ENCODE data around the gene ZMIZ1.
A peak's percentile ranks its signal among the peaks of the same experiment; 100 is the strongest.

Gene ZMIZ1

DNA sequence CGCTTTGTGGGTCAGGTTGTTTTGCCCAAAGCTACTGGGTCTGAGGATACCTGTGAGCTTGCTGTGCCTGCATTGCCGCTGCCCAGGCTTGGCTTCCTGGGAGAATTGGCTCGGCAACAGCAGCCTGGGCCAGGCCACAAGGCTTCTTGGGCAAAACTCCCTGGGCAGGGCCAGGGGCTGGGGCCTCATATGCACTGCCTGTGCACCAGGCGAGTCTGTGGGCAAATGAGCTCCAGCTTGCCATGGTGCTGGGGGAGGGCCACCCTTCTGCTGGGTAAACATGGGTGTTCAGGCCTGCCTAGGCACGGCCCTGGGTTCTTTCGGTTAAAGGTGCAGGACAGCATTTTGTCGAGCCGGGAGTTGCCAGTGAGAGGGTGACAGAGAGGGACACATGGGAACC is 19.4 kb downstream of the ZMIZ1 start:
- Histone ChIP-seq H3K4me3 (ENCODE audit: low read depth in 1 of 5, low read length in 5 of 5) (peak overlapping the region in 1 of 5 donors; percentile 36), H3K27me3 (ENCODE audit: control insufficient read depth in 5 of 5, insufficient read depth in 4 of 5, low read length in 5 of 5) (no peaks in the 10 kb centered on the region), H3K9ac (ENCODE audit: low read length in 5 of 5) (peak overlapping the region in 1 of 5 donors; percentile 44), H3K9me3 (ENCODE audit: control insufficient read depth in 5 of 5, low read length in 5 of 5) (no peaks in the 10 kb centered on the region), H3K36me3 (ENCODE audit: control insufficient read depth in 5 of 5, insufficient read depth in 5 of 5, low read length in 5 of 5) (peaks cover 0 to 7% (median 2%) of the 10 kb centered on the region in 5 donors), H3K27ac (ENCODE audit: low read depth, low read length) (peak overlapping the region; percentile 57), H3K4me1 (ENCODE audit: control insufficient read depth in 5 of 5, insufficient read depth in 5 of 5, low read length in 5 of 5) (peaks cover 32 to 93% (median 91%) of the 10 kb centered on the region in 5 donors)

DNA sequence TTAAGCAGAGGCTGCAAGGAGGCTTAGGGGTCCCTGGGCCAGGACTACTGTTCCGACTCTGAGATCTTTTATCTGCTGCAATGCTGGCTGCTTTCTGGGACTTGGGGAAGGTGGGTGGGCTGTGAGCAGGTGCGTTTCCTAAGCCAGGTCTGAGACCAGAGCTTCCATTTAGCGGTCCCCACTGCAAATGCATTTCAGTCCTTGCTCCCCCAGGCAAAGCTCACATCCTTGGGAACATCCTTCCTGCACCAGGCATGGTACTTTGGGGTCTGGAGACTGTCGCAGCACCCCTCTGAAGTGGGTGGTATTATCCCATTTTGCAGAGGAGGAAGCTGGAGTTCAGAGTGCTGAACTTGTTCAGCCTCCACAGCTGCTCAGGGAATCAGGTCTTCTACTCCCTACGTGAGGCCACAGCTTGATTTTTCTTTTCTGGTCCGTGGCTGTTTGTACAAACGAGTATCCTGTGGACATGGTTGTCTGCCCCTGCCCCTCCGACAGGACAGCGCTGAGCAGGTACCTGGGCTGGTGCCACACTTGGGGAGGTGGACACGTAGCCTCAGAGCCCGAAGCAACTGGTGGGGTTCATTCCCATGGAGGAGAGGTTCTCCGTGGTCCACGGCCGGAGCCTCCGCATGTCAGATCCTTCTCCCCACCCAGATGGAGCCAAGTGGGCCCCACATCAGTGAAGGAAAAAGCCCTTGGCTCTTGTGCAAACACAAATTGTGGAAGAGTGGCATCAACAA is 20.0 kb downstream of the ZMIZ1 start:
- Histone ChIP-seq H3K36me3 (ENCODE audit: control insufficient read depth in 5 of 5, insufficient read depth in 5 of 5, low read length in 5 of 5) (peaks cover 0 to 7% (median 2%) of the 10 kb centered on the region in 5 donors), H3K4me1 (ENCODE audit: control insufficient read depth in 5 of 5, insufficient read depth in 5 of 5, low read length in 5 of 5) (peaks cover 29 to 92% (median 90%) of the 10 kb centered on the region in 5 donors), H3K4me3 (ENCODE audit: low read depth in 1 of 5, low read length in 5 of 5) (no peak overlapping the region), H3K27me3 (ENCODE audit: control insufficient read depth in 5 of 5, insufficient read depth in 4 of 5, low read length in 5 of 5) (no peaks in the 10 kb centered on the region), H3K9ac (ENCODE audit: low read length in 5 of 5) (peak overlapping the region in 1 of 5 donors; percentile 44), H3K9me3 (ENCODE audit: control insufficient read depth in 5 of 5, low read length in 5 of 5) (no peaks in the 10 kb centered on the region), H3K27ac (ENCODE audit: low read depth, low read length) (no peak overlapping the region)

DNA sequence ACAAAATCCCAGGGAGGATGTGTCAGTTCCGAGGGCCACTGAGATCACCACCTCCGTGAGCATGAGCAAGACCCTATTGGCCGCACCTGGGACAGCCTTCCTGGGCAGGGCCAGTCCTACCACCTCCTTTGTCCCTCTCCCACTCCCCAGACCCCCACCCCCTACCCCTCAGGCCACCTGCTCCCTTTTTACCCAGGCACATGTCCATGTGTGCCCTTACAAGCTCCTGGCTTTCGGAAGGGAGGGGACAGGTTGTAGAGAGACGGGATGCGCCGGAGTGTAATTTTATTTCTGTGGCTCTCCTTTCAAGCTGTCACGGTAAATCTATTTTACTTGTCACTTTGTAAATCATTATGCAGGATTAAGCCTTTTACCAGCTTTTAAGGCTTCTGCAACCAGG is 20.9 kb downstream of the ZMIZ1 start:
- no peak overlapping the region for H3K27ac ChIP-seq (ENCODE audit: low read depth, low read length)
- peak overlapping the region in 2 of 5 donors; percentile 17 to 26 for H3K9ac ChIP-seq (ENCODE audit: low read length in 5 of 5)
- H3K9me3 ChIP-seq (ENCODE audit: control insufficient read depth in 5 of 5, low read length in 5 of 5), result no peaks in the 10 kb centered on the region
- H3K27me3 ChIP-seq (ENCODE audit: control insufficient read depth in 5 of 5, insufficient read depth in 4 of 5, low read length in 5 of 5), result no peaks in the 10 kb centered on the region
- peaks cover 0 to 7% (median 2%) of the 10 kb centered on the region in 5 donors for H3K36me3 ChIP-seq (ENCODE audit: control insufficient read depth in 5 of 5, insufficient read depth in 5 of 5, low read length in 5 of 5)
- peaks cover 33 to 92% (median 90%) of the 10 kb centered on the region in 5 donors for H3K4me1 ChIP-seq (ENCODE audit: control insufficient read depth in 5 of 5, insufficient read depth in 5 of 5, low read length in 5 of 5)
- H3K4me3 ChIP-seq (ENCODE audit: low read depth in 1 of 5, low read length in 5 of 5), result no peak overlapping the region

DNA sequence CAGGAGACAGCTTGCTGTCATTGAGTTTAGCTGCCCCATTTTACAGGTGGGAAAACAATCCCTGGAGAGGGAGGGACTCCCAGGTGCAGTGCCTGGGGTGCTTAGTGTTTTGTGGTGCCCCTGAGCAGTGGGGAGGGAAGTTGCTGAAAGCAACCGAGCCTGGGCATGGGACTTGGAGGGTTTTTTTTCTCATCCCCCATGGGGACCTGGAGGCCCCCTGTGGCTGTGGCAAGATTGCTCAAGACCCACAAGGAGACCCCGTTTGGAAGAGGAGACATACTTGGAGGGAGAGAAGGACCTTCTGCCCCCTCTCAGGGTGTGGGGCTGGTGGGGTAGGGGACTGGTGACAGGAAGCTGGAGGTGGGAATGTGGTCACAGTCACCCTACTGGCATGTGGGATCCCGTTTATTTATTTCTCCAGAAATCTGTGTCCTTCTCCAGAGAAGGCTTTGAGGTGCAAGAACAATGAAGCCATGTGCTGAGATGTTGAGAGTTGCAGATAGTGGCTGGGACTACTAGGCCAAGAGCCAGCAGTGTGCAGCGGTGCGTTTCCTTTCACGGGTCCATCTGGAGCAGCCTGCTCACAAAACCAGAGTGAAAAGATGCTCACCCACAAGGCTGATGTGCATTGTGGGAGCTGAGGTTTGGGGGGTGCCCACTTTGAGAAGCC is 21.5 kb downstream of the ZMIZ1 start:
- Histone ChIP-seq H3K36me3 (ENCODE audit: control insufficient read depth in 5 of 5, insufficient read depth in 5 of 5, low read length in 5 of 5) (peaks cover 0 to 7% (median 2%) of the 10 kb centered on the region in 5 donors), H3K9ac (ENCODE audit: low read length in 5 of 5) (peak overlapping the region in 2 of 5 donors; percentile 12 to 26), H3K27ac (ENCODE audit: low read depth, low read length) (no peak overlapping the region), H3K9me3 (ENCODE audit: control insufficient read depth in 5 of 5, low read length in 5 of 5) (no peaks in the 10 kb centered on the region), H3K4me3 (ENCODE audit: low read depth in 1 of 5, low read length in 5 of 5) (no peak overlapping the region), H3K4me1 (ENCODE audit: control insufficient read depth in 5 of 5, insufficient read depth in 5 of 5, low read length in 5 of 5) (peaks cover 33 to 92% (median 90%) of the 10 kb centered on the region in 5 donors), H3K27me3 (ENCODE audit: control insufficient read depth in 5 of 5, insufficient read depth in 4 of 5, low read length in 5 of 5) (no peaks in the 10 kb centered on the region)

DNA sequence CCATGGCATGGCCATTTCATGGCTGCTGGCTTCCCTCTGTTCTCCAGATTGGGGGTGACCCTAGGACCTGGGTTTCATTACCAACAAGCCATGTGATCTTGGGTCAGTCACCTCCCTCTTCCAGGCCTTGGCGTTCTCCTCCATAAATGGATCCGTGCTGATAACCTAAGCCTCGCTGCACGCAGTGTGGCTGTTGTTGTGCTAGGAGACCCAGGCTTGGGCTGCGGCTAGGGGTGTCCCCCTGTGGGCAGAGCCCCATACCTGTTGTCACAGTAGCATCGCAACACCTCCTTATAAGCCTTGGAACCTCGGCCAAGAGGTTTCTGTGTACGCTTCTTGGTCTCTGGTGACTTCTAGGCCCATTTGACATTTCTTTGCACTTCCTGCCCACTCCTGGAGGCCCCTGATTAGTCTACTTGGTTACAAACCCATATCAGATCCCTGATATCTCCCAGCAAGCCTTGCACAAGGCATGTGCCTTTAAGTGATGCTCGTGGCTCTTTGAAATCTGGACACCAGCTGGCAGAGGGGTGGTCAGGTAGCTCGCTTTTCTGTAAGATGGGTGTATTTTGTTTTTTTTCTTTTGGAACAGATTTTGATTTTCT is 23.6 kb downstream of the ZMIZ1 start:
- Histone ChIP-seq H3K4me1 (ENCODE audit: control insufficient read depth in 5 of 5, insufficient read depth in 5 of 5, low read length in 5 of 5) (peaks cover 33 to 93% (median 91%) of the 10 kb centered on the region in 5 donors), H3K9ac (ENCODE audit: low read length in 5 of 5) (peak overlapping the region in 2 of 5 donors; percentile 22 to 27), H3K27ac (ENCODE audit: low read depth, low read length) (peak overlapping the region; percentile 40)

DNA sequence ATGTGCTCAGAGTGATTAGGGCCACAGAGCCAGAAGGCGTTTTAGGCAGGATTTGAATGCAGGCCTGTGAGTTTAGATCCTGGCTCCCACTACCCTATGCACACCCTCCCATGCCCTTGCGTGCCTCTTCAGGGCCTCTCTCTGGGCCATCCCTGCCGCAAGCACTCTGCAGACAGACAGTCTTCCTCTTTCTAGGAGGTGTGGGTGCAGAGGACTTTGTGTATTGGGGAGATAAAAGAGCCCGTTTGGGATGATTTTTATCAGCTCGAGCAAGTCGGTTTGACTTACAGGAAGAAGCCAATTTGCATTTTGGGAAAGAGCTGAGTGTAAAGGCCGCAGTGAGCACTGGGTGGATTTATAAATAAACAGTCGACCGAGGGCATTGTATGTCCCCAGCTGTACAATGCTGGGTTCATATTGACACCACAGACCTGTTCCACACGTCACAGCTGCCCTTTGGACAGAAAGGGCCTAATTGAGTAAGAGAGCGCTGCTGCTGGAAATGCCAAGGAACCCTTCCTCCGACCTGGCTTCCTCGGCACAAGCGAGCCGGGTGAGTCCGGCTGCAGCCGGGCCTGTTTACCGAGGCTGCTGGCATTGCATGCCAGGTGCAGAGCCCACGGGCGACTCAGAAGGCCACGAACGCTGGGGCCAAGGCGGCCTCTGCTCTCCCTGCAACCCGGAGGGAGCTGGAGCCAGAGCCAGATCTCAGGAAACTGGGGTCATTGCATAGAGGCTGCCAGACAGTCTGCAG is 25.1 kb downstream of the ZMIZ1 start:
- H3K9me3 ChIP-seq (ENCODE audit: control insufficient read depth in 5 of 5, low read length in 5 of 5), result no peaks in the 10 kb centered on the region
- peak overlapping the region; percentile 80 for H3K27ac ChIP-seq (ENCODE audit: low read depth, low read length)
- H3K4me1 ChIP-seq (ENCODE audit: control insufficient read depth in 5 of 5, insufficient read depth in 5 of 5, low read length in 5 of 5), result peaks cover 28 to 92% (median 91%) of the 10 kb centered on the region in 5 donors
- peaks cover 0 to 8% (median 5%) of the 10 kb centered on the region in 5 donors for H3K36me3 ChIP-seq (ENCODE audit: control insufficient read depth in 5 of 5, insufficient read depth in 5 of 5, low read length in 5 of 5)
- H3K9ac ChIP-seq (ENCODE audit: low read length in 5 of 5), result peak overlapping the region in 3 of 5 donors; percentile 3 to 67 (median 3)
- peak overlapping the region in 3 of 5 donors; percentile 5 to 45 (median 37) for H3K4me3 ChIP-seq (ENCODE audit: low read depth in 1 of 5, low read length in 5 of 5)
- no peaks in the 10 kb centered on the region for H3K27me3 ChIP-seq (ENCODE audit: control insufficient read depth in 5 of 5, insufficient read depth in 4 of 5, low read length in 5 of 5)

More for the DNA sequence above, 23.6 kb downstream of the ZMIZ1 start:
- Histone ChIP-seq H3K36me3 (ENCODE audit: control insufficient read depth in 5 of 5, insufficient read depth in 5 of 5, low read length in 5 of 5) (peaks cover 0 to 7% (median 3%) of the 10 kb centered on the region in 5 donors), H3K4me3 (ENCODE audit: low read depth in 1 of 5, low read length in 5 of 5) (no peak overlapping the region), H3K27me3 (ENCODE audit: control insufficient read depth in 5 of 5, insufficient read depth in 4 of 5, low read length in 5 of 5) (no peaks in the 10 kb centered on the region), H3K9me3 (ENCODE audit: control insufficient read depth in 5 of 5, low read length in 5 of 5) (no peaks in the 10 kb centered on the region)

DNA sequence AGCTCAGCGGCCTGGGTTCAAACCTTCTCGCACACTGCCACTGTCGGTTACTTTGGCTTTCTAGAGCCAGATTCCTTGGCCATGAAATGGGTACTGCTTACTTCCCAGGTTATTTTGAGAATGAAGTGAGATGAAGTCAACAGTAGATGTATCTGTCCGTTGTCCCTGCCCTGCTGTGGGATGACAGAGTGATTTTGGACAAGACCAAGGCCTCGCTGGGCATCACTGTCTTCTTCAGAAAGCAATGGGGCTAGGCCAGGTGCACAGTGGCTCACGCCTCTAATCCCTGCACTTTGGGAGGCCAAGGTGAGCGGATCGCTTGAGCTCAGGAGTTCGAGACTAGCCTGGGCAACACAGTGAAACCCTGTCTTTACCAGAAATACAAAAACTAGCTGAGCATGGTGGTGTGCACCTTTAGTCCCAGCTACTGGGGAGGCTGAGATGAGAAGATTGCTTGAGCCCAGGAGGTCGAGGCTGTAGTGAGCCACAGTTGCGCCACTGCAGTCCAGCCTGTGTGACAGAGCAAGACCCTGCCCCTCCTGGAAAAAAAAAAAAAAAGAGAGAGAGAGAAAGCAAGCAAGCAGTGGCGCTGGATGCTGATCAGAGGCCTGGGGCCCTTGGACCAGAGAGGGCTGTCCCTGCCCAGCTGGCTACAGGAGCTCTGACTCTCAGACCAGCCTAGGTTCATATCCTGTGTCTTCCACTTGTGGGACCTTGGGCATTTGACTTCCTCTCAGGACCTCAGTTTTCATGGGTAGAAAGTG is 25.8 kb downstream of the ZMIZ1 start:
- no peaks in the 10 kb centered on the region for H3K9me3 ChIP-seq (ENCODE audit: control insufficient read depth in 5 of 5, low read length in 5 of 5)
- peak overlapping the region in 3 of 5 donors; percentile 5 to 45 (median 37) for H3K4me3 ChIP-seq (ENCODE audit: low read depth in 1 of 5, low read length in 5 of 5)
- peak overlapping the region; percentile 80 for H3K27ac ChIP-seq (ENCODE audit: low read depth, low read length)
- H3K36me3 ChIP-seq (ENCODE audit: control insufficient read depth in 5 of 5, insufficient read depth in 5 of 5, low read length in 5 of 5), result peaks cover 0 to 9% (median under 1%) of the 10 kb centered on the region in 5 donors
- peaks cover 29 to 94% (median 91%) of the 10 kb centered on the region in 5 donors for H3K4me1 ChIP-seq (ENCODE audit: control insufficient read depth in 5 of 5, insufficient read depth in 5 of 5, low read length in 5 of 5)
- H3K27me3 ChIP-seq (ENCODE audit: control insufficient read depth in 5 of 5, insufficient read depth in 4 of 5, low read length in 5 of 5), result no peaks in the 10 kb centered on the region
- peak overlapping the region in 3 of 5 donors; percentile 3 to 67 (median 11) for H3K9ac ChIP-seq (ENCODE audit: low read length in 5 of 5)

DNA sequence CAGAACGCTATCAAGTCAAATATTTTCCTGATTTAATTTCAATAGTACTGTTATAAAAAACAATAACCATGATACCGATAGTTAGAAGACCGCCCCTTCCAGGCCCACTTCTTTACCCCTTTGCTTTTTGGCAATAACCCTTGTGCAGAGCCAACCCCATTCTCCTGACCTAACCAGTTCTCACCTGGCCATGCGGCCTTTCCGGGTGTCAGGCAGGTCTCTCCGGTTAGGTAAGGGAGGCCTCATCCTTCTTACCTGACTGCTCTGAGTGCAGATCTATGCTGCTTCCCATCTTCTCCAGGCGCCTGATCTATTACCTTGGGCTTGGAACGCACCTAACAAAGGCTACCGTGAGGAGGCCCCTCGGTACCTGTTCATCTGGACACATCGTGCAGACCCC is 26.6 kb downstream of the ZMIZ1 start:
- Histone ChIP-seq H3K9ac (ENCODE audit: low read length in 5 of 5) (peak overlapping the region in 2 of 5 donors; percentile 3 to 11), H3K4me3 (ENCODE audit: low read depth in 1 of 5, low read length in 5 of 5) (no peak overlapping the region), H3K36me3 (ENCODE audit: control insufficient read depth in 5 of 5, insufficient read depth in 5 of 5, low read length in 5 of 5) (peaks cover 0 to 13% (median 3%) of the 10 kb centered on the region in 5 donors), H3K9me3 (ENCODE audit: control insufficient read depth in 5 of 5, low read length in 5 of 5) (no peaks in the 10 kb centered on the region), H3K4me1 (ENCODE audit: control insufficient read depth in 5 of 5, insufficient read depth in 5 of 5, low read length in 5 of 5) (peaks cover 27 to 94% (median 92%) of the 10 kb centered on the region in 5 donors), H3K27me3 (ENCODE audit: control insufficient read depth in 5 of 5, insufficient read depth in 4 of 5, low read length in 5 of 5) (no peaks in the 10 kb centered on the region), H3K27ac (ENCODE audit: low read depth, low read length) (peak overlapping the region; percentile 80)

DNA sequence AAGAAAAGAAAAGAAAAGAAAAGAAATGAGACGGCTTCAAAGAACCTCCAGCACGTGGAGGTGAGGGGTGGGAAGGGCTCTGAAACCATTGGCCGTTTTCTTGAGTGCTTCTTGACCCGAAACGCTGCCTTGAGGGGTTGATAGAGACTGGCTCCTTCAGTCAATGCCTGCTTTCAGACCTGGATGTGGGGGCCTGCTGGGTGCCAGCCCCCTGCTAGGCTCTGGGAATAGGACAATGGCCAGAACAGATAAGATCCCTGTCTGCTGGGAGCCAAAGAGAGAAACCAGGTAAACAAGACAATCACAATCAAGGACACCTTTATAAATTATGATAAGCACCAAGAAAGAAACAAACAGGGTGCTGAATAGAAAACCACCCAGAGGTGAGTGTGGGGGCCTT is 27.7 kb downstream of the ZMIZ1 start:
- Histone ChIP-seq H3K27me3 (ENCODE audit: control insufficient read depth in 5 of 5, insufficient read depth in 4 of 5, low read length in 5 of 5) (no peaks in the 10 kb centered on the region), H3K4me3 (ENCODE audit: low read depth in 1 of 5, low read length in 5 of 5) (no peak overlapping the region), H3K9ac (ENCODE audit: low read length in 5 of 5) (no peak overlapping the region), H3K36me3 (ENCODE audit: control insufficient read depth in 5 of 5, insufficient read depth in 5 of 5, low read length in 5 of 5) (peaks cover 0 to 13% (median 3%) of the 10 kb centered on the region in 5 donors), H3K4me1 (ENCODE audit: control insufficient read depth in 5 of 5, insufficient read depth in 5 of 5, low read length in 5 of 5) (peaks cover 24 to 95% (median 92%) of the 10 kb centered on the region in 5 donors), H3K27ac (ENCODE audit: low read depth, low read length) (peak overlapping the region; percentile 17), H3K9me3 (ENCODE audit: control insufficient read depth in 5 of 5, low read length in 5 of 5) (no peaks in the 10 kb centered on the region)
